ENCODE data around the gene ALPG. TPM values are rescaled to one million over a fixed set of nuclear protein-coding genes. Genes with fewer than 3 reads are reported as not detected.
"Not testable (repeated sequence)": the region's sequence is repeated elsewhere in the genome, so short reads cannot be mapped to it uniquely, and the experiment has no call there.

ALPG gene
- total and polyA plus RNA-seq, 2 donors (not counting 3 experiments of a cell fraction or from before 2014, with no cell fraction given) = not detected

DNA sequence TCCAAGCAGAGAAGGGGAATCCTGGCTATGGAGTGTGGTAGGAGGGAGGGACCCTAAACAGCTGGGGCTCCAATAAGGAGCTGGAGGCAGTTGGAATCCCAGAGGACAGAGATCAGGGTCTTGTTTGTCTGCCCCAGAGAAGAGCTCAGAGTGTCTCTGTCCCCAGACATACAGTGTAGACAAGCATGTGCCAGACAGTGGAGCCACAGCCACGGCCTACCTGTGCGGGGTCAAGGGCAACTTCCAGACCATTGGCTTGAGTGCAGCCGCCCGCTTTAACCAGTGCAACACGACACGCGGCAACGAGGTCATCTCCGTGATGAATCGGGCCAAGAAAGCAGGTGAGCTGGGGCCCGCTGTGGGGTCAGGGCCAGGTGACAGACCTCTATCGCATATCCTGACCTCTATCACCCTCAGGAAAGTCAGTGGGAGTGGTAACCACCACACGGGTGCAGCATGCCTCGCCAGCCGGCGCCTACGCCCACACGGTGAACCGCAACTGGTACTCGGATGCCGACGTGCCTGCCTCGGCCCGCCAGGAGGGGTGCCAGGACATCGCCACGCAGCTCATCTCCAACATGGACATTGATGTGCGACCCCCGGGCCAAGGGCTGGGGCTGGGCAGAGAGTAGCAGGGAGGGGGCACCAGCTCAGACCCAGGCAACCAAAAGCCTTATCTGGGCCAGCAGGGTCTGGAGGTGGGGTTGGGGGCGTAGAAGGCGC lies 945 bp downstream of the ALPG start:
- H3K27ac ChIP-seq (ENCODE audit: insufficient read depth, low read depth, low read length); POLR2A ChIA-PET; H4K20me1 ChIP-seq (replicated peaks; ENCODE audit: control insufficient read depth, extremely low read depth, insufficient read depth, low read length); H3K79me2 ChIP-seq (ENCODE audit: control insufficient read depth, insufficient read depth, low read length); H3K4me2 ChIP-seq (ENCODE audit: insufficient read depth, low read length); FAIRE-seq; H3K36me3 ChIP-seq (ENCODE audit: control insufficient read depth in 2 of 2, extremely low read depth in 1 of 2, insufficient read depth in 2 of 2, low read length in 2 of 2); dilution Hi-C loops (cut with MboI; ENCODE audit: extremely low pct_ligation_motif_present, low sequenced_read_pairs); CTCF ChIA-PET; DNase-seq (ENCODE audit: low read depth, low spot score); H2AFZ ChIP-seq (ENCODE audit: low read depth, low read length); H3K9me3 ChIP-seq (replicated peaks; ENCODE audit: control insufficient read depth, insufficient read depth, low read length); intact Hi-C loops (cut with micrococcal nuclease); H3K9ac ChIP-seq (replicated peaks; ENCODE audit: extremely low read depth, insufficient read depth, low read length); H3K9me1 ChIP-seq (replicated peaks; ENCODE audit: control insufficient read depth, extremely low read depth, insufficient read depth, low read length); H3K4me1 ChIP-seq (ENCODE audit: control insufficient read depth, extremely low read depth, insufficient read depth, low read length); H3K4me3 ChIP-seq (replicated peaks in 1 of 3; ENCODE audit: insufficient read depth in 1 of 3, low read depth in 1 of 3, low read length in 3 of 3); BruUV-seq (replicated peaks): not testable (repeated sequence)
- peaks cover 7 to 11% of the 10 kb centered on the region in 2 experiments for H3K27me3 ChIP-seq (ENCODE audit: control insufficient read depth in 2 of 2, insufficient read depth in 2 of 2, low read length in 2 of 2)

DNA sequence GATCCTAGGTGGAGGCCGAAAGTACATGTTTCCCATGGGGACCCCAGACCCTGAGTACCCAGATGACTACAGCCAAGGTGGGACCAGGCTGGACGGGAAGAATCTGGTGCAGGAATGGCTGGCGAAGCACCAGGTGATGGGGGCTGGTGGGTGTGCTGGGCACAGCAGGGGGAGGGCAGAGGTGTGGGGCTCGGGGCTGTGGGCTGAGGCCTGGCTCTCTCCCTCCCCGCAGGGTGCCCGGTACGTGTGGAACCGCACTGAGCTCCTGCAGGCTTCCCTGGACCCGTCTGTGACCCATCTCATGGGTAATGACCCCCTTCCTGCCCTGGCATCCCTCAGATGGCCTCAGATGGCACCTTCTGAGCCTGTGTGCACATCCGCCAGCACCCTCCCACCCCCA lies 1.6 kb downstream of the ALPG start:
- H3K9me3 ChIP-seq (replicated peaks; ENCODE audit: control insufficient read depth, insufficient read depth, low read length); DNase-seq (ENCODE audit: low read depth, low spot score); H3K36me3 ChIP-seq (ENCODE audit: control insufficient read depth in 2 of 2, extremely low read depth in 1 of 2, insufficient read depth in 2 of 2, low read length in 2 of 2); CTCF ChIA-PET; H2AFZ ChIP-seq (ENCODE audit: low read depth, low read length); H3K9ac ChIP-seq (replicated peaks; ENCODE audit: extremely low read depth, insufficient read depth, low read length); H3K9me1 ChIP-seq (replicated peaks; ENCODE audit: control insufficient read depth, extremely low read depth, insufficient read depth, low read length); H3K79me2 ChIP-seq (ENCODE audit: control insufficient read depth, insufficient read depth, low read length); POLR2A ChIA-PET; BruUV-seq (replicated peaks); intact Hi-C loops (cut with micrococcal nuclease); H3K4me3 ChIP-seq (replicated peaks in 1 of 3; ENCODE audit: insufficient read depth in 1 of 3, low read depth in 1 of 3, low read length in 3 of 3); H3K4me2 ChIP-seq (ENCODE audit: insufficient read depth, low read length); dilution Hi-C loops (cut with MboI; ENCODE audit: extremely low pct_ligation_motif_present, low sequenced_read_pairs); H3K4me1 ChIP-seq (ENCODE audit: control insufficient read depth, extremely low read depth, insufficient read depth, low read length); FAIRE-seq; H3K27ac ChIP-seq (ENCODE audit: insufficient read depth, low read depth, low read length); H4K20me1 ChIP-seq (replicated peaks; ENCODE audit: control insufficient read depth, extremely low read depth, insufficient read depth, low read length): not testable (repeated sequence)
- H3K27me3 ChIP-seq (ENCODE audit: control insufficient read depth in 2 of 2, insufficient read depth in 2 of 2, low read length in 2 of 2) = peaks cover 10 to 18% of the 10 kb centered on the region in 2 experiments

GRCh38 chr2:232409617-232410016 lies 3.0 kb downstream of the ALPG start:
- H3K4me3 ChIP-seq (replicated peaks in 1 of 3; ENCODE audit: insufficient read depth in 1 of 3, low read depth in 1 of 3, low read length in 3 of 3); H3K4me1 ChIP-seq (ENCODE audit: control insufficient read depth, extremely low read depth, insufficient read depth, low read length); H3K27ac ChIP-seq (ENCODE audit: insufficient read depth, low read depth, low read length); H3K9ac ChIP-seq (replicated peaks; ENCODE audit: extremely low read depth, insufficient read depth, low read length); H3K4me2 ChIP-seq (ENCODE audit: insufficient read depth, low read length); dilution Hi-C loops (cut with MboI; ENCODE audit: extremely low pct_ligation_motif_present, low sequenced_read_pairs); POLR2A ChIA-PET; CTCF ChIA-PET; H3K9me1 ChIP-seq (replicated peaks; ENCODE audit: control insufficient read depth, extremely low read depth, insufficient read depth, low read length); intact Hi-C loops (cut with micrococcal nuclease); H3K9me3 ChIP-seq (replicated peaks; ENCODE audit: control insufficient read depth, insufficient read depth, low read length); FAIRE-seq; H3K79me2 ChIP-seq (ENCODE audit: control insufficient read depth, insufficient read depth, low read length); DNase-seq (ENCODE audit: low read depth, low spot score); BruUV-seq (replicated peaks); H3K36me3 ChIP-seq (ENCODE audit: control insufficient read depth in 2 of 2, extremely low read depth in 1 of 2, insufficient read depth in 2 of 2, low read length in 2 of 2); H4K20me1 ChIP-seq (replicated peaks; ENCODE audit: control insufficient read depth, extremely low read depth, insufficient read depth, low read length); H2AFZ ChIP-seq (ENCODE audit: low read depth, low read length): not testable (repeated sequence)
- peaks cover 10 to 22% of the 10 kb centered on the region in 2 experiments for H3K27me3 ChIP-seq (ENCODE audit: control insufficient read depth in 2 of 2, insufficient read depth in 2 of 2, low read length in 2 of 2)

Data from endothelial cell of umbilical vein (primary cell).